ENCODE measurements around the gene TIMM13.

DNA sequence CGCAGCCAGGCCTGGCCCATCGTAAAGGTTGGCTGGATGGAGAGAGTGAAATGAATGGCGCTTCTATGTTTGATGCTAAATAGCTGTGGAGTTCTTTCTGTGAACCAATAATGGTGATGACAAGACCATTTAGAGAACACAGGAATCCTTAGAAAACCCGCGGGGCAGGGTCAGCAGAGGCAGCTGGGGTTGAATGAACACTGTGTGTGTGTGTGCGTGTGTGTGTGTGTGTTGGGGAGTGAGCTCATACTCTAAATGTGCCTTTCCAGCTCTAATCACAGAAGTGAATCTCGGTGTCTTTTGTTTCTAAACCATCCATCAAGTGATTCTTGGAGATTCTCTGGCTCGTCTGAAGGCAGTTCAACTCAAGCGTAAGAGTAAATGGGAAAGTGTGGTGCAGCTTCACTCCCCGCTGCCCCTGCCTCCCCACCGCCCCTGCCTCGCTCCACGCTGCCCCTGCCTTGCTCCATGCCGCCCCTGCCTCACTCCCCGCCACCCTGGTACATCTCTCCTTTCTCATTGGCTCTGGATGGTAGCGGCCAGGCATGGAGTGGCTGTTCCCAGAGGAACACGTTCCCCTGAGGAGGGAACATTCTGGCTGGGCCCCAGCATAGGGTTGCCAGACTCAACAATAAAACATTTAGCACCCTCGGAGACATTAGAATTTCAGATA lies 46.1 kb downstream of the TIMM13 start:
- TF ChIP-seq TEAD2 (tag; IDR thresholded peaks at IDR 0.05) (no peak), HSF4 (CRISPR knock-in tag; IDR thresholded peaks at IDR 0.05; ENCODE audit: borderline replicate concordance) (no peak), EP300 (IDR thresholded peaks at IDR 0.05; ENCODE audit: low read length) (no peak), POLR2AphosphoS5 (IDR thresholded peaks at IDR 0.05; ENCODE audit: control insufficient read depth, insufficient read depth, low read depth, low read length) (no peak), ZNF444 (CRISPR knock-in tag; IDR thresholded peaks at IDR 0.05) (no peak), ZNF263 (CRISPR knock-in tag; IDR thresholded peaks at IDR 0.05; ENCODE audit: borderline replicate concordance) (no peak), CREB1 (IDR thresholded peaks at IDR 0.05) (no peak), CREB1 (CRISPR knock-in tag; IDR thresholded peaks at IDR 0.05) (no peak), ELF4 (CRISPR knock-in tag; IDR thresholded peaks at IDR 0.05) (no peak), XRCC4 (IDR thresholded peaks at IDR 0.05; ENCODE audit: extremely low read depth, insufficient read depth, insufficient read length) (no peak), HDAC2 (IDR thresholded peaks at IDR 0.05) (no peak)

Data from K562 (cell line).